Astrocyte (in vitro differentiated cells and primary cell): Measurements from ENCODE around the gene SPAG8. TPM values are rescaled to one million over a fixed set of nuclear protein-coding genes. Genes with fewer than 3 reads are reported as not detected.

Source experiments
- DNase-seq: peaks from one replicate; pipeline ENCODE4 v3.0.0-alpha.2; 2010; ENCODE audit warnings: low read depth
- FAIRE-seq: peaks from 2 replicates; lab custom pipeline; 2011; peaks lifted over from hg19 to GRCh38; lab: Jason Lieb, UNC
- H2AFZ ChIP-seq: 2 replicates; pipeline ENCODE4 v1.6.0; 2012; ENCODE audit warnings: low read depth, low read length, inconsistent platforms
- H3K27ac ChIP-seq: 2 replicates; pipeline ENCODE4 v1.5.1; 2011; ENCODE audit warnings: low read depth, low read length, inconsistent platforms
- H3K27me3 ChIP-seq: 2 replicates; pipeline ENCODE4 v1.6.0; 2011; ENCODE audit warnings: low read length, inconsistent platforms; ENCODE audit not compliant: insufficient read depth
- H3K36me3 ChIP-seq: 2 replicates; pipeline ENCODE4 v1.5.1; 2011; ENCODE audit warnings: low read length, inconsistent platforms; ENCODE audit not compliant: insufficient read depth
- H3K4me1 ChIP-seq: 2 replicates; pipeline ENCODE4 v1.5.1; 2011; ENCODE audit warnings: low read length, inconsistent platforms; ENCODE audit not compliant: insufficient read depth
- H3K4me2 ChIP-seq: 2 replicates; pipeline ENCODE4 v1.6.0; 2012; ENCODE audit warnings: low read length, inconsistent platforms
- H3K4me3 ChIP-seq: 2 replicates; pipeline ENCODE4 v1.5.1; 2011; ENCODE audit warnings: low read depth, mild to moderate bottlenecking, low read length, inconsistent platforms; ENCODE audit not compliant: insufficient read depth
- H3K79me2 ChIP-seq: 2 replicates; pipeline ENCODE4 v1.6.0; 2012; ENCODE audit warnings: mild to moderate bottlenecking, low read length, inconsistent platforms; ENCODE audit not compliant: insufficient read depth
- H3K9ac ChIP-seq: 2 replicates; pipeline ENCODE4 v1.6.0; 2012; ENCODE audit warnings: mild to moderate bottlenecking, low read length, inconsistent platforms
- H3K9me3 ChIP-seq: 2 replicates; pipeline ENCODE4 v1.5.1; 2012; ENCODE audit warnings: low read depth, mild to moderate bottlenecking, low read length, inconsistent platforms; ENCODE audit not compliant: insufficient read depth
- H4K20me1 ChIP-seq: 2 replicates; pipeline ENCODE4 v1.6.0; 2012; ENCODE audit warnings: low read length, inconsistent platforms; ENCODE audit not compliant: insufficient read depth
- H3K27ac Mint-ChIP-seq: one replicate; pipeline ENCODE4 v1.8.0; 2021; ENCODE audit warnings: mild to moderate bottlenecking, mixed read lengths; ENCODE audit not compliant: unreplicated experiment
- H3K27me3 Mint-ChIP-seq: one replicate; pipeline ENCODE4 v1.8.0; 2021; ENCODE audit warnings: low read depth, mixed read lengths; ENCODE audit not compliant: unreplicated experiment
- H3K36me3 Mint-ChIP-seq: one replicate; pipeline ENCODE4 v1.8.0; 2021; ENCODE audit warnings: low read depth, mixed read lengths; ENCODE audit not compliant: unreplicated experiment
- H3K4me1 Mint-ChIP-seq: one replicate; pipeline ENCODE4 v1.8.0; 2021; ENCODE audit warnings: low read depth, mixed read lengths; ENCODE audit not compliant: unreplicated experiment
- H3K4me3 Mint-ChIP-seq: one replicate; pipeline ENCODE4 v1.8.0; 2021; ENCODE audit warnings: mild to moderate bottlenecking, moderate library complexity, mixed read lengths; ENCODE audit not compliant: unreplicated experiment
- H3K9me3 Mint-ChIP-seq: one replicate; pipeline ENCODE4 v1.8.0; 2021; ENCODE audit warnings: mild to moderate bottlenecking, mixed read lengths; ENCODE audit not compliant: unreplicated experiment
- EZH2 ChIP-seq: IDR thresholded peaks from 2 replicates; pipeline ENCODE4 v1.6.1; 2012; ENCODE audit warnings: mild to moderate bottlenecking, low read length, inconsistent platforms; ENCODE audit not compliant: insufficient read depth
- total RNA-seq: library from RNA; stranded (reverse); gene quantifications from 2 replicates; pipeline ENCODE4 v1.2.1, GENCODE V29; 2021
- TF ChIP-seq, protein P1 (sequence below): IDR thresholded peaks from 2 replicates; pipeline ENCODE4 v1.5.1; 2011; ENCODE audit warnings: low read depth, mild to moderate bottlenecking, inconsistent platforms, low read length, moderate library complexity; ENCODE audit not compliant: insufficient read depth

SPAG8 gene
- total RNA-seq, 1 donor from 2014 or later = 0.52 TPM

DNA sequence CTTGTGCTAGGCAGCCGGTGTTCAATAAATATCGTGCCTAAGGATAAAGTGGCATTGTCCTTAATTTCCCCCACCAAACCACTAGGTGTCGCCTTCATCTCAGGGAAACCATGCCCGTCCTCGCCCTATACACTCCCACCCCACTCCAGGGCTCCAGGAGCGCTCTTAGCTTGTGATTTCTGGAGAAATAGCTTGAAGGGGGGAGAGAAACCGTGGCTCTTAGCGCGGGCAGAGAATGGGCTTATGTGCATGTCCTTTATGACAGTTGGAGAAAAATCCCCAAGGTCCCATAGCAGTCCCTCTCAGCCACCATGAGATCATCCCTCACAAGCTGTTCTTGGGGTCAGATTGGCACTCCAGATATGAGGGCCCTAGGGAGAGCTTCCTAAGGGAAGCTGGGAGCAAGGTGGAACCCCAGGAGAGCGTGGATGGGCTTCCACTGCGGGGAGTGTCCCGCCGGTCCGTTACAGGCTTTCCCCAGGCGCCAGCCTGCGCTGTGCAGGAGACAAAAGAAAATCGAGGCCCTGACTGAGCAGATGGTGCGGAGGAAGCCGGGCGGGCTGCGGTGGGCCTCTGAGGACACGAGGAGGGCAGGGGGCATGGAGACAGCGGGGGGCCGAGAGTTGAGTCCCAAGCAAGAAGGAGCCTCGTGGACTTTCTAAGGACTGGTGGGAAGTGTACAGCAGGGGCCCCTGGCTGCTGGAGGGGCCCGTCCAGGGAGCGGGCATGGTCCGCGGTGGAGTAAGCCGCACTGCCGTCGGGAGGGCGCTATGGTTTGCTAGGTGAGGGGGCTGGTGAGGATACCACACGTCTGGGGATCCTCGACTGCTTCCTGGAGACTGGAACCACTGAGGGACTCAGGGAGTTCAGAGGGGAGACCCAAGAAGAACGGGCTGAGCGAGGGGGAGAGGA is 21.4 kb downstream of the SPAG8 start:
- no peak for FAIRE-seq
- no peak overlapping the region for H3K27ac ChIP-seq

DNA sequence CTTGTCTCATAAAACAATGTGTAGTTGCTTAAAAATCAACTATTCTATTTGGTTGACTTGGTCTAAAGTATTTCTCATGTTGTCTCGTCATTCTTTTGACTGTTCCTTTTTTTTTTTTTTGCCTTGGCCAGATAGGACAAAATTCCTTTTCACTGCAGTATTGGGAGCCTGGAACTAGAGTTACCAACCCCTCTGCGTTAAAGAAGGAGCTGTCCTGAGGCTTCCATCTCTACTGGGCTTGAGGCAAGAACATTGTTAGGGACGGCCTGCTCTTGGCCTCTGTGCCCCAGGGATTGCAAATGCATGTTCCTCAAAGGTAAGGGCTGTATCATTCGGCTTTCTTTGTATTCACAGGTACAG is 22.1 kb downstream of the SPAG8 start:
- DNase-seq = no peak
- Mint-ChIP-seq H3K36me3 (peaks cover 8% of the 10 kb centered on the region), H3K4me3 (no peak overlapping the region), H3K27ac (no peak overlapping the region), H3K9me3 (no peaks in the 10 kb centered on the region), H3K4me1 (peaks cover 24% of the 10 kb centered on the region), H3K27me3 (no peaks in the 10 kb centered on the region)
- no peak for FAIRE-seq
- H2AFZ ChIP-seq = no peak overlapping the region
- H4K20me1 ChIP-seq = peaks cover under 1% of the 10 kb centered on the region
- no peak overlapping the region for H3K9ac ChIP-seq
- peaks cover 8% of the 10 kb centered on the region for H3K27me3 ChIP-seq
- H3K36me3 ChIP-seq = no peaks in the 10 kb centered on the region
- H3K4me3 ChIP-seq = no peak overlapping the region
- no peak overlapping the region for H3K4me2 ChIP-seq
- H3K9me3 ChIP-seq = no peaks in the 10 kb centered on the region
- peaks cover 24% of the 10 kb centered on the region for H3K79me2 ChIP-seq
- TF ChIP-seq, protein P1, sequence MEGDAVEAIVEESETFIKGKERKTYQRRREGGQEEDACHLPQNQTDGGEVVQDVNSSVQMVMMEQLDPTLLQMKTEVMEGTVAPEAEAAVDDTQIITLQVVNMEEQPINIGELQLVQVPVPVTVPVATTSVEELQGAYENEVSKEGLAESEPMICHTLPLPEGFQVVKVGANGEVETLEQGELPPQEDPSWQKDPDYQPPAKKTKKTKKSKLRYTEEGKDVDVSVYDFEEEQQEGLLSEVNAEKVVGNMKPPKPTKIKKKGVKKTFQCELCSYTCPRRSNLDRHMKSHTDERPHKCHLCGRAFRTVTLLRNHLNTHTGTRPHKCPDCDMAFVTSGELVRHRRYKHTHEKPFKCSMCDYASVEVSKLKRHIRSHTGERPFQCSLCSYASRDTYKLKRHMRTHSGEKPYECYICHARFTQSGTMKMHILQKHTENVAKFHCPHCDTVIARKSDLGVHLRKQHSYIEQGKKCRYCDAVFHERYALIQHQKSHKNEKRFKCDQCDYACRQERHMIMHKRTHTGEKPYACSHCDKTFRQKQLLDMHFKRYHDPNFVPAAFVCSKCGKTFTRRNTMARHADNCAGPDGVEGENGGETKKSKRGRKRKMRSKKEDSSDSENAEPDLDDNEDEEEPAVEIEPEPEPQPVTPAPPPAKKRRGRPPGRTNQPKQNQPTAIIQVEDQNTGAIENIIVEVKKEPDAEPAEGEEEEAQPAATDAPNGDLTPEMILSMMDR = no peak
- TF ChIP-seq EZH2 = no peak
- H3K4me1 ChIP-seq = peaks cover 20% of the 10 kb centered on the region
- H3K27ac ChIP-seq = no peak overlapping the region

More for the DNA sequence above, 21.4 kb downstream of the SPAG8 start:
- peak overlapping the region; percentile 37 for H3K9ac ChIP-seq
- TF ChIP-seq, protein P1 = peak; percentile 91
- TF ChIP-seq EZH2 = no peak
- Mint-ChIP-seq H3K4me1 (peaks cover 31% of the 10 kb centered on the region), H3K36me3 (peaks cover 7% of the 10 kb centered on the region), H3K27me3 (no peaks in the 10 kb centered on the region), H3K4me3 (peak overlapping the region; percentile 71), H3K27ac (peak overlapping the region; percentile 75), H3K9me3 (no peaks in the 10 kb centered on the region)
- no peak overlapping the region for H3K4me3 ChIP-seq
- H3K36me3 ChIP-seq = no peaks in the 10 kb centered on the region
- no peaks in the 10 kb centered on the region for H3K9me3 ChIP-seq
- H3K79me2 ChIP-seq = peaks cover 24% of the 10 kb centered on the region
- DNase-seq = peak; percentile 63
- H2AFZ ChIP-seq = peak overlapping the region; percentile 91
- H3K27me3 ChIP-seq = peaks cover 3% of the 10 kb centered on the region
- H3K4me2 ChIP-seq = peak overlapping the region; percentile 78
- peaks cover 3% of the 10 kb centered on the region for H4K20me1 ChIP-seq
- H3K4me1 ChIP-seq = peaks cover 27% of the 10 kb centered on the region

DNA sequence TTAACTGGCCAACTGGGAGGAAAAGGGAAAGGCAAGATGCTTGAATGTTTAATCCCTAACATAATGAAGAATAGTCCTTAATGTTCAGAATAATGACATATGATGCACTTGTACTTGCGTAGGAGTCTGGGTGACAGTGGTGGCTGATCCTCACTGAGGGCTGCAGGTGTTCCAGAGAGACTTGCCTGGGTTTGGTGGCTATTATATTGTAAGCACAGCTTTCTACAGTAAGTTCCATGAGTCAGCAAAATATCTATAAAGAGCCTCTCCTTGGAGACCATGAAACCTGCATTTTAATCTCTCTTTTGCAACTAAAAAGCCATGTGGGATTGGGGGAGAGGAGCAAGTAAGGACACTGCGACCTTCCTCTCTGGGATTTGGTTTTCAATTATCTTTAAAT is 22.5 kb downstream of the SPAG8 start:
- Histone ChIP-seq H3K27ac (no peak overlapping the region), H3K4me1 (peaks cover 18% of the 10 kb centered on the region), H3K36me3 (no peaks in the 10 kb centered on the region), H3K9me3 (no peaks in the 10 kb centered on the region), H3K4me2 (no peak overlapping the region), H2AFZ (no peak overlapping the region), H3K4me3 (no peak overlapping the region), H3K27me3 (peaks cover 8% of the 10 kb centered on the region), H3K9ac (no peak overlapping the region), H4K20me1 (no peaks in the 10 kb centered on the region), H3K79me2 (peaks cover 20% of the 10 kb centered on the region)
- Mint-ChIP-seq H3K4me3 (no peak overlapping the region), H3K27me3 (no peaks in the 10 kb centered on the region), H3K9me3 (no peaks in the 10 kb centered on the region), H3K27ac (no peak overlapping the region), H3K36me3 (peaks cover 8% of the 10 kb centered on the region), H3K4me1 (peaks cover 20% of the 10 kb centered on the region)
- FAIRE-seq = no peak
- TF ChIP-seq EZH2 = no peak
- TF ChIP-seq, protein P1 = no peak
- no peak for DNase-seq
